GM12892 (cell line): ENCODE measurements around the gene PMM2.

Source experiments
- POLR2AphosphoS5 ChIP-seq: IDR thresholded peaks from 2 replicates; pipeline ENCODE4 v1.6.1; 2011; ENCODE audit warnings: low read depth, low read length, control low read depth
- TAF1 ChIP-seq: IDR thresholded peaks from 2 replicates; pipeline ENCODE4 v1.6.1; 2011; ENCODE audit warnings: low read depth, mild to moderate bottlenecking, control low read depth, low read length, borderline replicate concordance

GRCh38 chr16:8768692-8769091 lies 28.9 kb upstream of the PMM2 start:
- no peak for TF ChIP-seq POLR2AphosphoS5
- TF ChIP-seq TAF1, result no peak
